ENCODE measurements around the gene SRRD.

Gene SRRD

DNA sequence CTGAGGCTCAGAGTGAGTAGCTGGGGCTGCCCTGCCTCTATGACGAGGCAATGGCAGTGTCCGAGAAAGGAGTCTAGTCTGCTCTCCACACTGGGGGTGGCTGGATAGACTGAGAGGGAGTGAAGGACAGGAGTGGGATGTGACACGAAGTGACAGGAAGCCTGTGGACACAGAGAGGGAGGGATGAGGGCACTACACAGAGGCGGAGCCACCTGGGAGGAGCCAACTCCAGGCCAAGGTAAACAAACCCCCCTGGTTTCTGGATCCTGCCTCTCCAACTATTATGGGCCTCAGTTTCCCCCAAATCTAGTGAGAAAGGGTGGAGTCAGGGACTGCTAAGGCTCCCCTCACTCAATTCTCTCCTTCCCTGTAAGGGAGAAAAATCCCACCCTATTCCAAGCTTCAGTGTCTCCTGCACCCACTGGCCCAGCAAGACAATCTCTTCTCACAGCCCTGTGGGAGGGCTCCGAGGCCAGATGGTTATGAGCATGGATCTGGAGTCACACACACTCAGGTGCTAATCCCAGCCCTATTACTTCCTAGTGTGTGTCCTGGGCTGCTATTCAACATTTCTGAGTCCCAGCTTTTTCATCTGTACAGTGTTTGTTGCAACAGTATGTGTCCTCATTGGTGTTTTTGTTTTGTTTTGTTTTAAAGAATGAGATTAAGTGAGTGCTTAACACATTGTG, 29.7 kb upstream of the SRRD start:
- DNase-seq: no peak

GRCh38 chr22:26457661-26458272, 25.9 kb upstream of the SRRD start:
- no peak for DNase-seq

- no peak for DNase-seq
These were observed 23.5 kb upstream of the SRRD start for GRCh38 chr22:26460202-26460601.

- peak; percentile 73 for DNase-seq
These were observed 22.4 kb upstream of the SRRD start for GRCh38 chr22:26461188-26461810.

- DNase-seq: no peak
These were observed 21.6 kb upstream of the SRRD start for GRCh38 chr22:26462051-26462450.

- DNase-seq: no peak
These were observed 21.0 kb upstream of the SRRD start for GRCh38 chr22:26462641-26463040.

- DNase-seq: no peak
These were observed 20.5 kb upstream of the SRRD start for GRCh38 chr22:26463101-26463661.

DNA sequence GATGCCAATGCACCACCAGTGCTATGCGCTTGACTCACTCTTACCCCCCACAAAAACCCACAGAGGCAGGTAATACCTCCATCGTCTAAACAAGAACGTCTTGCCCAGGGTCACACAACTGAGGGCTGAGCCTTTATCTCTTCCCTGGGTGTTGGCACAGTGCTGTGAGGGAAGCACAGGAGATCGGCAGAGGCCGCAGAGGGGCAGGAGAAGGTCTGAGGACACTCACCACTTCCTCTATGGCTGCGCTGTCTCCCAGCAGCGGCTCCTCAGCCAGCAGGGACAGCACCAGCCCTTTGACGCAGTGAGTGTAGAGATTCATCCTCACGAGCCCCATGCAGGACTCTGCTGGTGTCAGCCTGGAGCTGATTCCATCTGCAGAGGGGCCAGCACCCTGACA, 20.0 kb upstream of the SRRD start:
- DNase-seq: no peak

DNA sequence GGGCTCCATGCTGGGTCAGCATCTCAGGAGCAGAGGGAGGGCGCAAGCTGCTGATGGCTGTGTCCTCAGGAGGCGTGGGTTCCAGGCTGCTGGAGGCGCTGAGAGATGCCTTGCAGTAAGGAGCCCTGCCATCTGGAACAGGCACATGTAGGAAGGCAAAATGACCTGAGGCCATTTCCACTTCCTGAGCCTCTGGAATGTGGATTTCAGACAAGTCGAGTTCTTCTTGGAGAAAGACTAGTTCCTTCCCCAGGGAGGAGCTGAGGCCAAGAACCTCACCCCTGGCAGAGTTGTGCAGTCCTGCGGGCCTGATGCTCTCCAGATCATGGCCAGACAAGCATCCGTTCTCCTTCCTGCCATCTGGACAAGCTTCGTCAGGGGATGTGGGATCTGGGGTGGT, 19.4 kb upstream of the SRRD start:
- no peak for DNase-seq

DNA sequence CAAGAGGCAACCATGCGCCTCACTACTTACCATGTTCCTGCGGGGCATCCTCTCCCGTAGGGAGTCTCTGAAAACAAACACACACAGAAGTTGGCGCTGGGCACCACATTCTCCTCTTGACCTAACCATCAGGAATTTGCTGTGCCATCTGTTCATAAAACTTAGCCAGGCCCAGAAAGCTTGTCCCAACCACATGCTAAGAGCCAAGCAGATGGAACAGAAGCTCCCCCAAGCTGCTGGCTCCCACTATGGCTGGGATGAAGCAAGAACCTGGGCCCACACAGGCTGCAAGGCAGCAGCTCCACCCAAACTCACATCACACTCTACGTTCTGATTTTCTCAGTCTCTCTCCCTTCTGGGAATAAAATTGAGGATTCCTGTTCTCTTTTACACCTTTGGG, 17.5 kb upstream of the SRRD start:
- DNase-seq: no peak

DNA sequence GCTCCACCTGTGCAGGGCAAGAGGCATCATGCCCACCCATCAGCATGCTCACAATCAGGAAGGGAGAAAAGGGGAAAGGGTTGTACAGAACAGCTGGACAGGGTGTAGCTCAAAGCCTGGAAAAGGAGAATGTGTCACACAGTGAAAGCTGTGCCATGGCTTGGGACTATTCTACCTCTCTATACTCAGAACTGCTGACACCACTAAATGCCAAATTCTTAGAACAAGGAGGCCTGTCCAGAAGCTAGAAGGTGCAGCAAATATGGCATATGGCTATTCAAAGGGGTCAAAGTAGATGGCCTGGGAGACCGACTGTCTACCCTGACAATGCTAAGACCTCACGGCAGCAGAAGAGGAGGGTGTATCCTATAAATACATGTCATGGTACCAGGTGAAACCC, 12.9 kb upstream of the SRRD start:
- no peak for DNase-seq

DNA sequence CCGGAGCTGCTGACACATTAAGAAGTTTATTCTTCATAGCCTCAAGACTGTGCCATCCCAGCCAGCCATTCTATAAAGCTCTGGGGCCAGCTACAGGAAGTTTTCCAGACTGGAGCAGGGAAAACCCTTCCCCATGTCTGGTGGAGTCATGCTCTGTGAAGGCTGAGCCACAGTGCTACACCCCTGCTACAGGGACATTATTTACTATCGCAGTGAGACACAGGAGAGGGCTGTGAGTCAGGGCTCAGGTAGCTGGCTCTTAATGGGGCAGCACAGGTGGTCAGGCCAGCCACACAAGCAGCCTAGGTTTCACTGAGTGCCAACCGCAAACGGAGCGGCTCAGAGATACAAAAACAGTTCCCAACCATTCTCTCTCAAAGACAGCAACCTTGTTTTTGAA, 12.2 kb upstream of the SRRD start:
- no peak for DNase-seq

DNA sequence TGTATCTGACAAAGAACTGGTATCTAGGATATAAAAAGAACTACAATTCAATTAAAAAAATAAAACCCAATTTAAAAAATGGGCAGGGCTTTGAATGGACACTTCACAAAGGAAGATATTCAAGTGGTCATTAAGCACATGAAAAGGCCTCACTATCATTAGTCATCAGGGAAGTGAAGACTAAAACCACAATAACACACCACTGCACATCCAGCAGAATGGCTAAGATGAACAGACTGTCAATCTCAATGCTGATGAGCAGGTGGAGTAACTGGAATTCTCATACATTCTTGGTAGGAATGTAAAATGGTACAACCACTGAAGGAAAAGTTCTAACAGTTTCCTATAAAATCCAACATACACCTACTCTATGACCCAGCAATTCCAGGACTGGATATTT, 9.0 kb upstream of the SRRD start:
- peak; percentile 62 for DNase-seq

DNA sequence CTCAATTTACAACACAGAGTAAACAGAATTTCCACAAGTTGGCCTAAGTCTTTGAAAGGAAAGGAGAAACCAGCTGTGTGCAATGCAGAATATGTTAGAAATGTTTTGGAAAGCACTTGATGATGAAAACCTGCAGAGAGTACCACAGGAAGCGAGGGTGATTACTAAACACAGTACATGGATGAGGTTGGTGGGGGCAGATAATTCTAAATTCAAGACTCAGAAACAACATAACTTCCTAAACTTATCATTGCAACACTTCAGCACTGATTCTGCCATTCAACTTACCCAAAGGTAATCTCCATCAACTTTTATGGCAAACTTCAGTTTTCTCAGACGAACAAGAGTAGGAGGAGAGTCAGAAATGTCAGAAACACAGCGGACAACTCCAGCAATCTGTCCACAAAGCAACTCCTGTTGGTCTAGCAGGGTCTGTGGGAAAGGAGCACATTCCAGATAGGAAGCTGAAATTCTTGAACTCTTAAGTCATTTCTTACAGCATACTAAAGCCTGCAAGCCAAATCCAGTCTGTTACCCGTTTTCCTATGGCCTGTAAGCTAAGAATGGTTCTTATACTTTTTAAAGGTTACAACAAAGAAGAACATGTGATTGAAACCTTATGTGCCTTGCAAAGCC, 6.9 kb upstream of the SRRD start:
- peak; percentile 61 for DNase-seq

GRCh38 chr22:26477341-26477731, 6.3 kb upstream of the SRRD start:
- no peak for DNase-seq

- peak; percentile 91 for DNase-seq
These were observed 4.5 kb upstream of the SRRD start for GRCh38 chr22:26479043-26479791.

GRCh38 chr22:26479792-26480610, 3.7 kb upstream of the SRRD start:
- DNase-seq: peak; percentile 82

DNA sequence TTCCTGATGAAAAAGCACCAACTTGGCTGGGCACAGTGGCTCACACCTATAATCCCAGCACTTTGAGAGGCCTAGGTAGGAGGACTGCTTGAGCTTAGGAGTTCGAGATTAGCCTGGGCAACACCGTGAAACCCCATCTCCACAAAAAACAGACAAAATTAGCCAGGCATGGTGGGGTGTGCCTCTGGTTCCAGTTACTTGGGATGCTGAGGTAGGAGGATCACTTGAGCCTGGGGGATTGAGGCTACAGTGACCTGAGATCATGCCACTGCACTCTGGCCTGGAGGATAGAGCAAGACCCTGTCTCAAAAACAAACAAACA, 3.1 kb upstream of the SRRD start:
- no peak for DNase-seq

DNA sequence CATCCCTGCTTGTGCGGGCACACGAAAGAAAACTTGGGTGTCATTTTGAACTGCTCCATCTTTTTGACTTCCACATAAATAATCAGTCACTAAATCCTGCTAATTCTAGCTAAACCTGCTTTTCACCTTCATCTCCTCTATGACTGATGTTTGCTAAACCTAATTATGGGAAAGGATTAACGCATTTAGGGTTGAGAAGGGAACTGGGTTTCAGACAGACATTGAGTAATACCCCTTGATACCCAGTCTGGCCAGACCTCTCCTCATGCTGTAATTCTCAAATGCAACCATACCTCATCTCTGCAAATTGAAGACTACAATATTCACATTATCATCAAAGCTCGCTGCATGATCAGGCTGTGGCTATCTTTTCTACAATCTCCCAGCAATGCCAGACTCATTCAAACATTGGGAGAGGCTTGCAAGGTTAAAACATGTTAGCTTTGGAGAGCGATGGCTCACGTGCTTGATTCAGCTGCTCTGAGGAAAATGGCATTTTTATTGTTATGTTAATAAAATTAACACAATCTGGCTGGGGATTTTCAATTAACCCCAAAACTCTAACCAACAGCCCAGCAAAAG, 2.5 kb upstream of the SRRD start:
- no peak for DNase-seq

DNA sequence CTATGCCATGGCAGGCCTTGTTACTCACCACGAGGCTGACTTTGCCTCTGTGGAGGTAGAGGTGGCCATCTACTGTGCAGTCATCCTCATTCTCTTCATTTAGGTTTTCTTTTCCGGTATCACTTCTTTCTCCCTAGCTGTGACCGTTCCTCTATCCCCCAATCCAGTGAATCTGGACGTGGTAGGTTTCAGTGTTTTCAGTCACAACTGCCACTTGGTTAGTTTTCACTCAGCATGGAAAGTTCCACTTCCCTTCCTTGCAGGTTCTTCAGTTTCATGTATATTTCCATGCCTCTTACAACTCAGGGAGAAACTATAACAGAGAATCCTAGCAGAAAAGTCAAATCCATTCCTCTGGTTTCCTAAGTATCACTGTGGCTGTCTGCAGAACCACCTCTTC, 2.0 kb upstream of the SRRD start:
- DNase-seq: no peak

GRCh38 chr22:26482161-26482560, 1.5 kb upstream of the SRRD start:
- DNase-seq: peak; percentile 69

GRCh38 chr22:26483043-26483438, 636 bp upstream of the SRRD start:
- DNase-seq: no peak

Measured in hematopoietic multipotent progenitor cell treated with erythropoietin and hydrocortisone succinate and interleukin-3 and kit ligand, for 6 days (in vitro differentiated cells).